Mesenchymal stem cell (in vitro differentiated cells and primary cell): ENCODE results near the gene FOXP1.

Source experiments
- DNase-seq: peaks from one replicate; pipeline ENCODE4 v3.0.0-alpha.2; 2013
- H2AFZ ChIP-seq: one replicate; pipeline ENCODE4 v1.6.1; 2013; ENCODE audit warnings: low read depth, mild to moderate bottlenecking, control low read depth, inconsistent platforms, low read length, moderate library complexity
- H2AK5ac ChIP-seq: 2 replicates; pipeline ENCODE4 v1.6.1; 2013; ENCODE audit warnings: low read length, moderate library complexity, mild to moderate bottlenecking, inconsistent platforms; ENCODE audit not compliant: severe bottlenecking
- H2BK120ac ChIP-seq: one replicate; pipeline ENCODE4 v1.6.1; 2013; ENCODE audit warnings: low read depth, mild to moderate bottlenecking, inconsistent platforms, low read length, moderate library complexity
- H2BK12ac ChIP-seq, 2 experiments: one replicate each; pipeline ENCODE4 v1.6.1; 2013; ENCODE audit warnings: inconsistent platforms in 2 of 2, low read length in 2 of 2, mild to moderate bottlenecking in 2 of 2, moderate library complexity in 2 of 2, control low read depth in 1 of 2
- H2BK15ac ChIP-seq: one replicate; pipeline ENCODE4 v1.6.1; 2013; ENCODE audit warnings: mild to moderate bottlenecking, low read depth, inconsistent platforms; ENCODE audit not compliant: poor library complexity, severe bottlenecking
- H2BK5ac ChIP-seq: 2 replicates; pipeline ENCODE4 v1.6.1; 2013; ENCODE audit warnings: low read depth, mild to moderate bottlenecking, low read length, control low read depth, inconsistent platforms; ENCODE audit not compliant: poor library complexity, severe bottlenecking
- H3K14ac ChIP-seq, 2 experiments: one replicate each; pipeline ENCODE4 v1.6.1; 2013; ENCODE audit warnings: inconsistent platforms in 2 of 2, low read length in 2 of 2, control low read depth in 1 of 2, mild to moderate bottlenecking in 1 of 2, moderate library complexity in 1 of 2
- H3K18ac ChIP-seq, 2 experiments: one replicate each; pipeline ENCODE4 v1.6.1; 2013; ENCODE audit warnings: inconsistent platforms in 2 of 2, low read length in 2 of 2, control low read depth in 1 of 2, low read depth in 1 of 2, mild to moderate bottlenecking in 1 of 2
- H3K23ac ChIP-seq, 2 experiments: one replicate each; pipeline ENCODE4 v1.6.1; 2013; ENCODE audit warnings: inconsistent platforms in 2 of 2, low read length in 2 of 2, mild to moderate bottlenecking in 2 of 2, moderate library complexity in 2 of 2, control low read depth in 1 of 2
- H3K27ac ChIP-seq: 2 replicates; pipeline ENCODE4 v1.5.1; 2013; ENCODE audit warnings: mild to moderate bottlenecking, moderate library complexity, low read length, control low read depth, inconsistent platforms; ENCODE audit not compliant: poor library complexity, severe bottlenecking
- H3K27me3 ChIP-seq, 2 experiments: 2 replicates each; pipeline versions ENCODE4 v1.6.1 to v1.7.0; 2013; ENCODE audit warnings: low read length in 2 of 2, mild to moderate bottlenecking in 2 of 2, moderate library complexity in 2 of 2, control low read depth in 1 of 2, inconsistent platforms in 1 of 2; ENCODE audit not compliant: control insufficient read depth in 1 of 2, insufficient read depth in 1 of 2
- H3K36me3 ChIP-seq, 2 experiments: 2 replicates each; pipeline versions ENCODE4 v1.6.1 to v1.7.0; 2013; ENCODE audit warnings: low read length in 2 of 2, control low read depth in 1 of 2, inconsistent platforms in 1 of 2, low read depth in 1 of 2, mild to moderate bottlenecking in 1 of 2; ENCODE audit not compliant: insufficient read depth in 2 of 2, control insufficient read depth in 1 of 2
- H3K4ac ChIP-seq, 2 experiments: one replicate each; pipeline ENCODE4 v1.6.1; 2013; ENCODE audit warnings: inconsistent platforms in 2 of 2, low read length in 2 of 2, mild to moderate bottlenecking in 2 of 2, moderate library complexity in 2 of 2, control low read depth in 1 of 2, low read depth in 1 of 2
- H3K4me1 ChIP-seq: 2 replicates; pipeline ENCODE4 v1.6.1; 2013; ENCODE audit warnings: low read depth, low read length, control low read depth; ENCODE audit not compliant: control insufficient read depth, insufficient read depth
- H3K4me2 ChIP-seq: 2 replicates; pipeline ENCODE4 v1.6.1; 2013; ENCODE audit warnings: low read length, mild to moderate bottlenecking, inconsistent platforms; ENCODE audit not compliant: poor library complexity, severe bottlenecking
- H3K4me3 ChIP-seq, 2 experiments: 2 replicates each; pipeline versions ENCODE4 v1.5.1 to v1.7.0; 2013; ENCODE audit warnings: low read length in 2 of 2, mild to moderate bottlenecking in 2 of 2, control low read depth in 1 of 2, low read depth in 1 of 2; ENCODE audit not compliant: insufficient read depth in 1 of 2
- H3K79me1 ChIP-seq: replicated peaks from 2 replicates; pipeline ENCODE4 v1.6.1; 2013; ENCODE audit warnings: mild to moderate bottlenecking, control low read depth, low read length, inconsistent platforms; ENCODE audit not compliant: poor library complexity, severe bottlenecking
- H3K9ac ChIP-seq: 2 replicates; pipeline ENCODE4 v1.7.0; 2013; ENCODE audit warnings: mild to moderate bottlenecking, low read length, moderate library complexity
- H3K9me3 ChIP-seq: 2 replicates; pipeline ENCODE4 v1.7.0; 2013; ENCODE audit warnings: mild to moderate bottlenecking, low read length; ENCODE audit not compliant: control insufficient read depth
- H4K8ac ChIP-seq: one replicate; pipeline ENCODE4 v1.6.1; 2013; ENCODE audit warnings: inconsistent platforms, mild to moderate bottlenecking, low read length, moderate library complexity
- H4K91ac ChIP-seq: one replicate; pipeline ENCODE4 v1.6.1; 2013; ENCODE audit warnings: mild to moderate bottlenecking, low read length, inconsistent platforms
- WGBS: methylation state at CpG from one replicate; pipeline ENCODE4 v1.1.7; 2013; ENCODE audit warnings: mixed read lengths; 5-methylcytosine and 5-hydroxymethylcytosine counted together

The FOXP1 gene

GRCh38 chr3:71046791-71047190 is 536.7 kb downstream of the FOXP1 start:
- H3K79me1 ChIP-seq: peaks cover 26% of the 10 kb centered on the region
- H3K9ac ChIP-seq: no peak overlapping the region
- H3K36me3 ChIP-seq: peaks cover 6 to 100% of the 10 kb centered on the region in 2 experiments
- no peak overlapping the region for H2BK120ac ChIP-seq
- H3K14ac ChIP-seq: no peak overlapping the region
- no peak for DNase-seq
- no peak overlapping the region for H4K91ac ChIP-seq
- H3K18ac ChIP-seq: no peak overlapping the region
- no peak overlapping the region for H4K8ac ChIP-seq
- H2AK5ac ChIP-seq: no peak overlapping the region
- no peak overlapping the region for H3K23ac ChIP-seq
- no peak overlapping the region for H2AFZ ChIP-seq
- H3K27me3 ChIP-seq: no peaks in the 10 kb centered on the region
- H2BK15ac ChIP-seq: no peak overlapping the region
- no peak overlapping the region for H2BK5ac ChIP-seq
- H3K9me3 ChIP-seq: no peaks in the 10 kb centered on the region
- H2BK12ac ChIP-seq: no peak overlapping the region
- H3K4me2 ChIP-seq: no peak overlapping the region
- no peak overlapping the region for H3K4ac ChIP-seq
- peaks cover 10% of the 10 kb centered on the region for H3K4me1 ChIP-seq
- H3K4me3 ChIP-seq: no peak overlapping the region
- no peak overlapping the region for H3K27ac ChIP-seq
- 85% methylated on average over 3 of the region's 3 CpGs for WGBS

- no peak overlapping the region for H2BK5ac ChIP-seq
- no peak overlapping the region for H4K91ac ChIP-seq
- no peak overlapping the region for H2AK5ac ChIP-seq
- H3K23ac ChIP-seq: no peak overlapping the region
- no peaks in the 10 kb centered on the region for H3K27me3 ChIP-seq
- H3K27ac ChIP-seq: no peak overlapping the region
- H3K4me3 ChIP-seq: no peak overlapping the region
- H2BK15ac ChIP-seq: no peak overlapping the region
- 100% methylated on average over 1 of the region's 1 CpG for WGBS
- H3K4me2 ChIP-seq: no peak overlapping the region
- no peak overlapping the region for H2BK12ac ChIP-seq
- DNase-seq: no peak
- H4K8ac ChIP-seq: no peak overlapping the region
- peaks cover 6% of the 10 kb centered on the region for H3K4me1 ChIP-seq
- H3K9me3 ChIP-seq: no peaks in the 10 kb centered on the region
- H3K14ac ChIP-seq: no peak overlapping the region
- no peak overlapping the region for H3K4ac ChIP-seq
- H2AFZ ChIP-seq: no peak overlapping the region
- H3K9ac ChIP-seq: no peak overlapping the region
- H3K36me3 ChIP-seq: peaks cover 7 to 100% of the 10 kb centered on the region in 2 experiments
- H3K79me1 ChIP-seq: peaks cover 28% of the 10 kb centered on the region
- no peak overlapping the region for H3K18ac ChIP-seq
- no peak overlapping the region for H2BK120ac ChIP-seq
Measured at GRCh38 chr3:71045917-71046282, 537.6 kb downstream of the FOXP1 start.

- no peak overlapping the region for H2BK120ac ChIP-seq
- WGBS: 98% methylated on average over 5 of the region's 5 CpGs
- no peak overlapping the region for H2BK15ac ChIP-seq
- H3K27me3 ChIP-seq: no peaks in the 10 kb centered on the region
- H2AK5ac ChIP-seq: no peak overlapping the region
- peaks cover 32% of the 10 kb centered on the region for H3K79me1 ChIP-seq
- no peak overlapping the region for H4K8ac ChIP-seq
- no peak for DNase-seq
- no peak overlapping the region for H4K91ac ChIP-seq
- no peak overlapping the region for H3K9ac ChIP-seq
- H3K4me1 ChIP-seq: peaks cover 6% of the 10 kb centered on the region
- no peak overlapping the region for H3K4me3 ChIP-seq
- no peak overlapping the region for H3K4me2 ChIP-seq
- H2BK12ac ChIP-seq: no peak overlapping the region
- no peaks in the 10 kb centered on the region for H3K9me3 ChIP-seq
- peaks cover 12 to 100% of the 10 kb centered on the region in 2 experiments for H3K36me3 ChIP-seq
- H2BK5ac ChIP-seq: no peak overlapping the region
- H3K18ac ChIP-seq: no peak overlapping the region
- no peak overlapping the region for H3K27ac ChIP-seq
- H3K4ac ChIP-seq: no peak overlapping the region
- H3K14ac ChIP-seq: no peak overlapping the region
- H2AFZ ChIP-seq: no peak overlapping the region
- H3K23ac ChIP-seq: no peak overlapping the region
Measured at GRCh38 chr3:71045212-71045916, 538.2 kb downstream of the FOXP1 start.

- WGBS: 100% methylated on average over 6 of the region's 9 CpGs
- Histone ChIP-seq H2AK5ac (no peak overlapping the region), H3K4ac (no peak overlapping the region), H3K14ac (no peak overlapping the region), H2BK120ac (no peak overlapping the region), H4K91ac (no peak overlapping the region), H3K9ac (no peak overlapping the region), H3K27me3 (no peaks in the 10 kb centered on the region), H3K23ac (no peak overlapping the region), H3K4me1 (peaks cover 2% of the 10 kb centered on the region), H3K4me3 (no peak overlapping the region), H3K4me2 (no peak overlapping the region), H2BK15ac (no peak overlapping the region), H2AFZ (no peak overlapping the region), H2BK12ac (no peak overlapping the region), H3K18ac (no peak overlapping the region), H3K36me3 (peaks cover 14 to 100% of the 10 kb centered on the region in 2 experiments), H2BK5ac (no peak overlapping the region), H3K27ac (no peak overlapping the region), H3K9me3 (no peaks in the 10 kb centered on the region), H4K8ac (no peak overlapping the region), H3K79me1 (peaks cover 30% of the 10 kb centered on the region)
- DNase-seq: no peak
Measured at GRCh38 chr3:71042759-71043158, 540.8 kb downstream of the FOXP1 start.
